DOHH2 (cell line): ENCODE results near the gene DIDO1.
"Not testable (repeated sequence)": the region's sequence is repeated elsewhere in the genome, so short reads cannot be mapped to it uniquely, and the experiment has no call there.

ENCODE experiments used
- CTCF ChIP-seq: fragments of 200-600 bp; sonication (generic); IDR thresholded peaks from one replicate; pipeline ENCODE4 v1.5.1; 2014; ENCODE audit warnings: antibody characterized with exemption, mild to moderate bottlenecking, low read depth, low read length; ENCODE audit not compliant: poor library complexity, severe bottlenecking
- EZH2phosphoT487 ChIP-seq: fragments of 200-600 bp; sonication (generic); IDR thresholded peaks from 2 replicates; pipeline ENCODE4 v1.6.1; 2017; ENCODE audit warnings: borderline replicate concordance, mild to moderate bottlenecking, antibody characterized with exemption, low read length, moderate library complexity, mixed read lengths

DNA sequence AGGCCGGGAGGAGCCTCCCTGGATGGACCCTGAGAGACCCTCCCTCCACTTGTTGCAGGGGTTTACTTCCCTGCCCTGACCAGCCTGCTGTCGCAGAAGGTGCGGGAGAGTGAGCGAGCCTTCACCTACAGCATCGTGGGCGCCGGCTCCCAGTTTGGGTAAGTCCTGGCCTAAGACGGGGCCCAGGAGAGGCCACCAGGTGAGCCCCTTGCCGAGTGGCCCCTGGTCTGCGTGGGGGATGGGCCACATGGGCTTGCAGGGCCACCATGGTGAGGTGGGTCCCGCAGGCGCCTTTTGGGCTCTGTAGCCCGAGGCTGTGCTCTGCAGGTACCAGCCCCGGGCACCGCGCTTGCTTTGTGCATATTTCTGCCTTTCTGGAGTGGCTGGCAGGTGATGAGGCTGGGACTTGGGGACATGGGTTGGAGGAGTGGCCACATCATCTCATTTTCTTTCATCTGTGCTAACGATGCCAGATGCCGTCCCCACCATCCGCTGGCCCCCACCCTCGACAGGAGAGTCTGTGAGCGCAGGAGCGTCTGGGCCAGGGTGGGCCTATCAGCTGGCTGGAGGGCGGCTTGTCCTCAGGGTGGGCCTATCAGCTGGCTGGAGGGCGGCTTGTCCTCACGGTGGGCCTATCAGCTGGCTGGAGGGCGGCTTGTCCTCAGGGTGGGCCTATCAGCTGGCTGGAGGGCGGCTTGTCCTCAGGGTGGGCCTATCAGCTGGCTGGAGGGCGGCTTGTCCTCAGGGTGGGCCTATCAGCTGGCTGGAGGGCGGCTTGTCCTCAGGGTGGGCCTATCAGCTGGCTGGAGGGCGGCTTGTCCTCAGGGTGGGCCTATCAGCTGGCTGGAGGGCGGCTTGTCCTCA, 34.4 kb upstream of the DIDO1 start:
- TF ChIP-seq EZH2phosphoT487, CTCF: not testable (repeated sequence)
